Head of caudate nucleus (tissue), 42 donors: ENCODE data around the gene MTARC2.

Source experiments
- DNase-seq, 42 donors: peaks; one replicate each; pipeline versions ENCODE4 v3.0.0 to v3.0.0-alpha.2; 2020 to 2021; ENCODE audit warnings: mixed read lengths in 7 of 42
- intact Hi-C: fragments of 100-400 bp; cut with DNase I; formaldehyde crosslinking; loops from one replicate; pipeline ENCODE4 v1.15.0; 2022

MTARC2 gene

GRCh38 chr1:220813013-220813412, 64.9 kb downstream of the MTARC2 start:
- DNase-seq = no peak
- intact Hi-C loops = no loop called here

DNA sequence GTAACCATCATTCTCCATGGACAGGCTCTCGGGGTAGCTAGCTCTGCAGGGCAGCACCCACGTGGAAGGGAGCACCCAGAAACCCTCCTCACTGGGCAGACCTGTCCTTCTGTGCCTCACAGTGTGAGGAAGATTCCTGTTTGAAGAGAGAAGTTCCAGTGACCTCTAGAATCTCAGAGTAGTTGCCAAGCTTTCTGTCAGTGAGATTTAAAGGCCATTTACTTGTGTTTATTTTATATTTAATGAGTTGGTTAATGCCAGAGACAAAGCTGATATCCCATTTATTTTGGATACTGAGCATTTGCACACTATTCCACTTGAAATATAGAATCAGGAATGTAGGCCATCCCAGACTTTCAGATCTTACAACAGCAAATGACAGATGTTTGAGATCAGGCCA, 67.3 kb downstream of the MTARC2 start:
- intact Hi-C loops = no loop called here
- no peak for DNase-seq

- intact Hi-C loops = no loop called here
- DNase-seq = no peak
Measured at GRCh38 chr1:220817907-220818306, 69.8 kb downstream of the MTARC2 start.

GRCh38 chr1:220818421-220819173, 70.5 kb downstream of the MTARC2 start:
- intact Hi-C loops = no loop called here
- DNase-seq = no peak

DNA sequence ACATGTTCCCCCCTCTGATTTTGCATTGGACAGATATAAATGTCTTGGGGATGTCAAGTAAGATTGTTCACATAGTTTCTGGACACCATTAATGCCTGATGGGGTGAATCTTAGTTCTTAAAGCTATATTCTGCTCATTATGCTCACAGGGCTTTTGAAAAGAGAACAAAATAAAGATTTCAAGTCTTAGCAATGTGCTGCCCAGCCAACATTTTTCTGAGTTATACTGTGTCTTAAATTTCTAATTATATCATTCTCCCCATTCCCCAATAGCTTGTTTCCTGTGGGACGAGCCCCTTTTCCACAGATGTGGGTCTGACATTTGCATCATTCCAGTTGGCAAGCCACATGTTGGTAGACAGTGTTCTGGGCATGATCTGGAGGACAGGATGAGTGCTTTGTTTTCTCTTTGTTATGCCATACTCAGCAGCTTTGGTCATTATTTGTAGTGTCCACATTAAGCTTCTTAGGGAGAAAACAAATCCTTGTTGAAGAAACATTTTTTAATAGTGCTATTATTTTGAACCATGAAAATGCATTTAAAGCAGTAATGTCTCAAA, 71.4 kb downstream of the MTARC2 start:
- no peak for DNase-seq
- intact Hi-C loops = no loop called here

GRCh38 chr1:220824031-220824989, 76.2 kb downstream of the MTARC2 start:
- intact Hi-C loops = no loop called here
- DNase-seq = no peak

DNA sequence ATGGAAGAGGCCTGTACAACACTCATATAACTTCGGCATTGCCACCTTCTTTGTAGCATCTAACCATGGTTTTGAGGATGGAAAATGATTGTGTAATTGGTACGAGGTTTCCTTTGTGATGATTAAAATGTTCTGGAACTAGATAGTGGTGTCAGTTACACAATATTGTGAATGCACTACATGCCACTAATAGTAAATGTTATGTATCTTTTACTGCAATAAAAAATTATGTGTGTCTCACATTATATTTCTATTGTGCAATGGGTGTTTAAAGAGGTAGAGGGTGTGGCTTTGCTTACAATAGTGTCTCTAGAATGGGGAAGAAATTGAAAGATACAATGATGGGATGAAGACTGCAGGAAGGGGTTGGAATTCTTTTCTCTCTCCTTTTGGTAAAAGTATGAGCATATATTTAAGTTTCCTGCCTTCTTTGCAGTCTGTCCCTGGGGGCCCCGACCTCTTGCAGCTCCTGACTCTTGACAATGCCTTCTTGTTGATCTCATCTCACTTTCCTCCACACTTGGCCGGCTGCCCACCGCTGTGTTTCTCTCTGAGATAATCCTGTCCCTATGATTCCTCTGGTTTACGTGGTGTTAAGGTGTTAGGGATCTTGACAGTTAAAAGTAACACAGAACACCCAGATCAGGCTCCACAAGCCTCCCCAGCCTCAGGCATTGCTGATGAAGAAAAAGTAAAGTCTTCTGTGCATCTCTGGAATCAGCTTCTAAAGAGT, 77.9 kb downstream of the MTARC2 start:
- intact Hi-C loops = no loop called here
- no peak for DNase-seq

GRCh38 chr1:220826729-220827128, 78.6 kb downstream of the MTARC2 start:
- intact Hi-C loops = no loop called here
- DNase-seq = no peak

GRCh38 chr1:220827445-220828178, 79.5 kb downstream of the MTARC2 start:
- intact Hi-C loops = no loop called here
- no peak for DNase-seq

- DNase-seq = no peak
- intact Hi-C loops = no loop called here
Measured at GRCh38 chr1:220828179-220828490, 80.0 kb downstream of the MTARC2 start.

DNA sequence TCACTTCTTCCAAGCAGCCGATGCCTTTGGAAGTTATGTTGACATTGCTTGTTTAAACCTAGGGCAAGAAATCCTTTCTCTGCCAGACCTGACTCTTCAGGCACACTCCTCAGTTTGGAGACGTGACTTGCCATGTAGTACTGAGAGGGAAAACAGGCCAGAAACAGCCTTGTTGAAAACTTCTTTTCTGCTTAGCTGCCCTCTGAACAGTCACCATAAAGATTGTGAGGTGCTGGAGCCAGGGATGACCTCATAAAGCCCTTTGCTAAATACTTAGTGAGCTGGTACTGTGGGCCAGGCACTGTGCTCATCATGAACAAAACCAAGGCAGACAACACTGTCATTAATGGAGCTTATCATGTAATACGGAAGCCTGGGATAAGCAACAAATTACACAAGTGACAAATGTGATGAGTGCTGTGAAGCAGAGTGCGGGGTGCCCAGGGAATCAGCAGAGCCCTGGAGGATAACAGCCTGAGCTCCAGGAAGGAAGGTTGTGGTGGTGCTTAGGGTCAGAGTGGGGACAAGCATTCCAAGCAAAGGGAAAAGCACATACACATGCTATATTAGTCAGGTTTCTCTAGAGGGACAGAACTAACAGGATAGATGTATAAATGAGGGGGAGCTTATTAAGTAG, 80.9 kb downstream of the MTARC2 start:
- intact Hi-C loops = no loop called here
- DNase-seq = no peak

DNA sequence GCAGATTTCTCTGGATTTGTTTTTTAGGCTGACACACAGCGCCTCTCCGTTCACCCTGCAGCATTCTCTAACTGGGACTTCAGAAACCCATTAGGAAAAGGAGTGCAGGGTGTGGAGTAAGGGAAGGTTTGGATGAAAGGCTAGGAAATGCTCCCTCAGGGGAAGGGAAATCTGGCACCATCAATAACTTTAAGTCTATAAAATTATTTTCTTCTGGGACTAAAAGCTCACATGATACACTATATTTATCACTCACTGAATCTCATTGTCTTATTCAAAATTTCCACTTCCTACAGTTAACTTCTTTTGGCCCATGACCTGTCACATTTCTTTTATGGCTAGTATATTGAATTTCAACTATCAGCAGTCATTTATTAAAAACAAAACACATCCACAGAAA, 85.3 kb downstream of the MTARC2 start:
- DNase-seq = no peak
- intact Hi-C loops = no loop called here
